CD4-positive, alpha-beta memory T cell (primary cell): ENCODE results near the gene MLEC. TPM values are rescaled to one million over a fixed set of nuclear protein-coding genes. Genes with fewer than 3 reads are reported as not detected.
A peak's percentile ranks its signal among the peaks of the same experiment; 100 is the strongest.

Experiments
- CTCF ChIA-PET: fragments of 350-600 bp; sonication (Branson Sonifier 250); formaldehyde crosslinking; loops from one replicate; lab custom pipeline; 2021; ENCODE audit warnings: inconsistent platforms; ENCODE audit not compliant: partially characterized antibody; lab: Charles Lee
- POLR2A ChIA-PET: fragments of 350-600 bp; sonication (Branson Sonifier 250); formaldehyde crosslinking; loops from one replicate; lab custom pipeline; 2021; ENCODE audit not compliant: partially characterized antibody; lab: Charles Lee
- DNase-seq, 5 donors: peaks; one replicate each; pipeline versions ENCODE4 v3.0.0 to v3.0.0-alpha.2; 2020 to 2022; ENCODE audit warnings: mixed read lengths in 1 of 5
- H3K27ac ChIP-seq: one replicate; pipeline ENCODE4 v1.7.0; 2013; ENCODE audit warnings: low read depth, low read length
- H3K27me3 ChIP-seq: 2 replicates; pipeline ENCODE4 v1.7.0; 2013; ENCODE audit warnings: mild to moderate bottlenecking, low read length, moderate library complexity; ENCODE audit not compliant: insufficient read depth
- H3K36me3 ChIP-seq: 2 replicates; pipeline ENCODE4 v1.7.0; 2013; ENCODE audit warnings: mild to moderate bottlenecking, low read length, moderate library complexity; ENCODE audit not compliant: insufficient read depth
- H3K4me1 ChIP-seq: 2 replicates; pipeline ENCODE4 v1.7.0; 2013; ENCODE audit warnings: mild to moderate bottlenecking, low read length, moderate library complexity; ENCODE audit not compliant: insufficient read depth
- H3K4me3 ChIP-seq, 2 donors: one replicate each; pipeline ENCODE4 v1.7.0; 2013; ENCODE audit warnings: low read length in 2 of 2, mild to moderate bottlenecking in 1 of 2
- H3K9me3 ChIP-seq, 2 donors: one replicate each; pipeline ENCODE4 v1.7.0; 2013; ENCODE audit warnings: low read length in 2 of 2, control low read depth in 1 of 2; ENCODE audit not compliant: control insufficient read depth in 1 of 2
- H3K27ac Mint-ChIP-seq, 7 donors: one replicate each; pipeline ENCODE4 v1.8.0; 2020 to 2021; ENCODE audit warnings: mixed read lengths in 7 of 7, mild to moderate bottlenecking in 6 of 7, inconsistent platforms in 3 of 7, moderate library complexity in 3 of 7
- H3K27me3 Mint-ChIP-seq, 2 donors: one replicate each; pipeline ENCODE4 v1.8.0; 2020 to 2021; ENCODE audit warnings: mixed read lengths in 2 of 2
- H3K36me3 Mint-ChIP-seq, 2 donors: one replicate each; pipeline ENCODE4 v1.8.0; 2020 to 2021; ENCODE audit warnings: mixed read lengths in 2 of 2, inconsistent platforms in 1 of 2, mild to moderate bottlenecking in 1 of 2
- H3K4me1 Mint-ChIP-seq, 4 donors: one replicate each; pipeline ENCODE4 v1.8.0; 2020 to 2021; ENCODE audit warnings: mixed read lengths in 4 of 4, mild to moderate bottlenecking in 1 of 4
- H3K4me3 Mint-ChIP-seq, 8 donors: one replicate each; pipeline ENCODE4 v1.8.0; 2020 to 2021; ENCODE audit warnings: mixed read lengths in 8 of 8, mild to moderate bottlenecking in 7 of 8, moderate library complexity in 6 of 8, inconsistent platforms in 3 of 8
- H3K9me3 Mint-ChIP-seq, 8 donors: one replicate each; pipeline ENCODE4 v1.8.0; 2020 to 2021; ENCODE audit warnings: mixed read lengths in 8 of 8, mild to moderate bottlenecking in 5 of 8, inconsistent platforms in 3 of 8, moderate library complexity in 1 of 8
- intact Hi-C: fragments of 100-400 bp; cut with micrococcal nuclease; formaldehyde crosslinking; loops from one replicate; pipeline ENCODE4 v1.15.1; 2023
- polyA plus RNA-seq, 2 donors: library from polyadenylated mRNA; unstranded; fragments of 300-500 nt; fragmentation: Illumina TruSeq; gene quantifications; one replicate each; pipeline ENCODE4 v1.2.3, GENCODE V29; 2021
- total RNA-seq, 2 experiments: library from RNA; stranded (reverse); gene quantifications; one replicate each; pipeline ENCODE4 v1.2.3, GENCODE V29; 2021

MLEC gene
- total and polyA plus RNA-seq, 4 experiments from 2014 or later = 38.9 to 88.9 (median 68.3) TPM

GRCh38 chr12:120670667-120671066 is 16.3 kb upstream of the MLEC start:
- intact Hi-C loops = no loop called here
- DNase-seq = no peak
- H3K27ac Mint-ChIP-seq = peak overlapping the region in 1 of 7 donors; percentile 62
- no peaks in the 10 kb centered on the region for H3K9me3 Mint-ChIP-seq
- peaks cover 1 to 2% of the 10 kb centered on the region in 2 donors for H3K27me3 Mint-ChIP-seq
- H3K4me3 ChIP-seq = no peak overlapping the region
- H3K36me3 ChIP-seq = no peaks in the 10 kb centered on the region
- no peak overlapping the region for H3K27ac ChIP-seq
- CTCF ChIA-PET = interaction anchor here (1.1 kb wide), 1 partner anchor 22 kb away, joined by 6 read pairs; no protein-coding TSS in a partner anchor
- peaks cover 0 to 1% (median 0%) of the 10 kb centered on the region in 4 donors for H3K4me1 Mint-ChIP-seq
- POLR2A ChIA-PET = no interaction called here
- H3K4me3 Mint-ChIP-seq = no peak overlapping the region
- no peaks in the 10 kb centered on the region for H3K36me3 Mint-ChIP-seq
- H3K27me3 ChIP-seq = no peaks in the 10 kb centered on the region
- no peaks in the 10 kb centered on the region for H3K9me3 ChIP-seq
- H3K4me1 ChIP-seq = no peaks in the 10 kb centered on the region

- Mint-ChIP-seq H3K27ac (no peak overlapping the region), H3K9me3 (no peaks in the 10 kb centered on the region), H3K27me3 (peaks cover 1 to 2% of the 10 kb centered on the region in 2 donors), H3K4me1 (peaks cover 0 to 13% (median 6%) of the 10 kb centered on the region in 4 donors), H3K4me3 (no peak overlapping the region), H3K36me3 (no peaks in the 10 kb centered on the region)
- Histone ChIP-seq H3K4me1 (peaks cover 5% of the 10 kb centered on the region), H3K27me3 (no peaks in the 10 kb centered on the region), H3K27ac (no peak overlapping the region), H3K9me3 (no peaks in the 10 kb centered on the region), H3K36me3 (no peaks in the 10 kb centered on the region), H3K4me3 (no peak overlapping the region)
- ChIA-PET POLR2A (interaction anchor here (1.8 kb wide), 1 partner anchor 12 kb away, joined by 5 read pairs; the partner anchor contains the start of gene MLEC), CTCF (interaction anchor here (2.9 kb wide), 1 partner anchor 25 kb away, joined by 15 read pairs; no protein-coding TSS in a partner anchor)
- DNase-seq = no peak
- intact Hi-C loops = no loop called here
Observed at GRCh38 chr12:120674097-120674636, 12.8 kb upstream of the MLEC start.

- no peaks in the 10 kb centered on the region for H3K9me3 ChIP-seq
- H3K4me3 ChIP-seq = no peak overlapping the region
- Mint-ChIP-seq H3K36me3 (no peaks in the 10 kb centered on the region), H3K9me3 (no peaks in the 10 kb centered on the region), H3K27me3 (peaks cover 2% of the 10 kb centered on the region in 2 donors), H3K4me1 (peaks cover 0 to 13% (median 6%) of the 10 kb centered on the region in 4 donors), H3K27ac (peak overlapping the region in 5 of 7 donors; percentile 7 to 68 (median 27)), H3K4me3 (peak overlapping the region in 1 of 8 donors; percentile 30)
- H3K4me1 ChIP-seq = peaks cover 5% of the 10 kb centered on the region
- no peaks in the 10 kb centered on the region for H3K27me3 ChIP-seq
- ChIA-PET POLR2A (no interaction called here), CTCF (interaction anchor here (1.0 to 1.5 kb wide), 3 partner anchors 24 to 31 kb away, joined by 3 to 7 read pairs (median 6); no protein-coding TSS in a partner anchor)
- no peaks in the 10 kb centered on the region for H3K36me3 ChIP-seq
- DNase-seq = no peak
- intact Hi-C loops = no loop called here
- H3K27ac ChIP-seq = no peak overlapping the region
Observed at GRCh38 chr12:120677765-120678473, 9.0 kb upstream of the MLEC start.

- H3K36me3 ChIP-seq = no peaks in the 10 kb centered on the region
- ChIA-PET POLR2A (no interaction called here), CTCF (interaction anchor here (1.0 kb wide), 2 partner anchors 24 to 29 kb away, joined by 3 to 7 read pairs; no protein-coding TSS in a partner anchor)
- peaks cover 2% of the 10 kb centered on the region in 2 donors for H3K27me3 Mint-ChIP-seq
- no peaks in the 10 kb centered on the region for H3K36me3 Mint-ChIP-seq
- H3K9me3 Mint-ChIP-seq = no peaks in the 10 kb centered on the region
- peak overlapping the region in 1 of 7 donors; percentile 9 for H3K27ac Mint-ChIP-seq
- no peak overlapping the region for H3K27ac ChIP-seq
- H3K27me3 ChIP-seq = no peaks in the 10 kb centered on the region
- intact Hi-C loops = no loop called here
- no peak for DNase-seq
- H3K4me3 ChIP-seq = no peak overlapping the region
- H3K4me1 ChIP-seq = peaks cover 5% of the 10 kb centered on the region
- H3K4me1 Mint-ChIP-seq = peaks cover 0 to 13% (median 6%) of the 10 kb centered on the region in 4 donors
- no peak overlapping the region for H3K4me3 Mint-ChIP-seq
- H3K9me3 ChIP-seq = no peaks in the 10 kb centered on the region
Observed at GRCh38 chr12:120678572-120678971, 8.4 kb upstream of the MLEC start.

GRCh38 chr12:120680165-120680738 is 6.7 kb upstream of the MLEC start:
- Histone ChIP-seq H3K9me3 (no peaks in the 10 kb centered on the region), H3K27me3 (no peaks in the 10 kb centered on the region), H3K36me3 (no peaks in the 10 kb centered on the region), H3K4me1 (peaks cover 5% of the 10 kb centered on the region), H3K4me3 (no peak overlapping the region), H3K27ac (no peak overlapping the region)
- POLR2A ChIA-PET = interaction anchor here (0.6 kb wide), 1 partner anchor 20 kb away, joined by 4 read pairs; no protein-coding TSS in a partner anchor
- no peak overlapping the region for H3K4me3 Mint-ChIP-seq
- H3K27ac Mint-ChIP-seq = no peak overlapping the region
- DNase-seq = no peak
- H3K36me3 Mint-ChIP-seq = no peaks in the 10 kb centered on the region
- H3K4me1 Mint-ChIP-seq = peaks cover 0 to 13% (median 6%) of the 10 kb centered on the region in 4 donors
- CTCF ChIA-PET = interaction anchor here (1.4 to 2.3 kb wide), 2 partner anchors 31 to 33 kb away, joined by 3 to 8 read pairs; no protein-coding TSS in a partner anchor
- intact Hi-C loops = loop anchor here (10.0 kb wide), 1 partner anchor 1015 kb away; the partner anchor contains the start of gene PRKAB1
- no peaks in the 10 kb centered on the region for H3K9me3 Mint-ChIP-seq
- peaks cover 0 to 2% of the 10 kb centered on the region in 2 donors for H3K27me3 Mint-ChIP-seq

- Mint-ChIP-seq H3K9me3 (no peaks in the 10 kb centered on the region), H3K4me1 (peaks cover 13 to 30% (median 18%) of the 10 kb centered on the region in 4 donors), H3K27me3 (peaks cover 0 to 2% of the 10 kb centered on the region in 2 donors), H3K4me3 (no peak overlapping the region), H3K36me3 (peaks cover 0 to 7% of the 10 kb centered on the region in 2 donors), H3K27ac (peak overlapping the region in 2 of 7 donors; percentile 29 to 97)
- no peak for DNase-seq
- POLR2A ChIA-PET = no interaction called here
- intact Hi-C loops = loop anchor here (10.0 kb wide), 1 partner anchor 1020 kb away; the partner anchor contains the start of gene PRKAB1
- peaks cover 24% of the 10 kb centered on the region for H3K4me1 ChIP-seq
- CTCF ChIA-PET = interaction anchor here (0.7 to 1.2 kb wide), 2 partner anchors 35 to 38 kb away, joined by 4 to 6 read pairs; no protein-coding TSS in a partner anchor
- H3K27me3 ChIP-seq = no peaks in the 10 kb centered on the region
- H3K36me3 ChIP-seq = no peaks in the 10 kb centered on the region
- no peak overlapping the region for H3K4me3 ChIP-seq
- no peak overlapping the region for H3K27ac ChIP-seq
- H3K9me3 ChIP-seq = no peaks in the 10 kb centered on the region
Observed at GRCh38 chr12:120684523-120684932, 2.4 kb upstream of the MLEC start.
